ENCODE data around the gene CFAP43.

- no peak for TF ChIP-seq CTCF (IDR thresholded peaks at IDR 0.05)
- TF ChIP-seq POLR2A (IDR thresholded peaks at IDR 0.05), result no peak
Observed at GRCh38 chr10:104104418-104104817, 127.7 kb downstream of the CFAP43 start.

Measured in adrenal gland (tissue), 5 donors.